Uterus (tissue), 2 donors: Measurements from ENCODE around the gene TUBB8B.
"Not testable (repeated sequence)": the region's sequence is repeated elsewhere in the genome, so short reads cannot be mapped to it uniquely, and the experiment has no call there.

Experiments
- CTCF ChIP-seq, 4 experiments: fragments of 200-600 bp in 2 of 4; fragments of 450-650 bp in 2 of 4; sonication (generic) in 2 of 4; IDR thresholded peaks; one replicate each; pipeline ENCODE4 v1.5.1; 2016 to 2019; ENCODE audit warnings: antibody characterized with exemption in 4 of 4, mild to moderate bottlenecking in 2 of 4, moderate library complexity in 1 of 4
- POLR2A ChIP-seq, 2 donors: fragments of 450-650 bp; IDR thresholded peaks; one replicate each; pipeline ENCODE4 v1.6.1; 2016; ENCODE audit warnings: antibody characterized with exemption in 2 of 2, mild to moderate bottlenecking in 1 of 2, moderate library complexity in 1 of 2

GRCh38 chr18:96767-97131 lies 47.3 kb upstream of the TUBB8B start:
- TF ChIP-seq CTCF, POLR2A (IDR thresholded peaks at IDR 0.05): not testable (repeated sequence)
